VCaP (cell line): ENCODE measurements around the gene VSIR.

Experiments used
- H3K27ac ChIP-seq: fragments of 450-650 bp; 2 replicates; pipeline ENCODE4 v1.5.1; 2017
- CTCF ChIP-seq: fragments of 450-650 bp; conservative IDR thresholded peaks from 2 replicates; pipeline ENCODE4 v1.5.1; 2017; ENCODE audit warnings: mild to moderate bottlenecking, moderate library complexity

The VSIR gene

GRCh38 chr10:71703577-71703976, 69.7 kb downstream of the VSIR start:
- TF ChIP-seq CTCF: no peak
- H3K27ac ChIP-seq: no peak overlapping the region

GRCh38 chr10:71701496-71702132, 71.7 kb downstream of the VSIR start:
- TF ChIP-seq CTCF: no peak
- H3K27ac ChIP-seq: no peak overlapping the region

- no peak for TF ChIP-seq CTCF
- H3K27ac ChIP-seq: no peak overlapping the region
These were observed 72.5 kb downstream of the VSIR start for GRCh38 chr10:71700731-71701368.

- TF ChIP-seq CTCF: no peak
- H3K27ac ChIP-seq: no peak overlapping the region
These were observed 74.6 kb downstream of the VSIR start for GRCh38 chr10:71698737-71699136.

GRCh38 chr10:71697938-71698709, 75.2 kb downstream of the VSIR start:
- no peak overlapping the region for H3K27ac ChIP-seq
- TF ChIP-seq CTCF: no peak
